Mucosa of descending colon (tissue), 3 donors: Measurements from ENCODE around the gene SKIL. TPM values are rescaled to one million over a fixed set of nuclear protein-coding genes. Genes with fewer than 3 reads are reported as not detected.

Experiments used
- ATAC-seq: fragments of 200-7000 bp; cut with Tn5 transposase; one replicate; pipeline ENCODE4 v1.9.1; 2020; ENCODE audit warnings: mild to moderate bottlenecking, moderate library complexity
- DNase-seq, 3 donors: peaks; one replicate each; pipeline ENCODE4 v3.0.0-alpha.2; 2020
- H3K36me3 ChIP-seq: fragments of 200-600 bp; one replicate; pipeline ENCODE4 v1.8.0; 2021; ENCODE audit warnings: low read depth, mild to moderate bottlenecking
- H3K4me1 ChIP-seq: fragments of 200-600 bp; one replicate; pipeline ENCODE4 v1.8.0; 2021; ENCODE audit warnings: low read depth, mild to moderate bottlenecking
- H3K4me3 ChIP-seq: fragments of 200-600 bp; one replicate; pipeline ENCODE4 v1.8.0; 2021; ENCODE audit warnings: mild to moderate bottlenecking
- H3K9me3 ChIP-seq: fragments of 200-600 bp; one replicate; pipeline ENCODE4 v1.8.0; 2021; ENCODE audit warnings: mild to moderate bottlenecking
- intact Hi-C, 2 donors: fragments of 100-400 bp; cut with DNase I in 1 of 2; cut with micrococcal nuclease in 1 of 2; formaldehyde crosslinking; loops; one replicate each; pipeline versions ENCODE4 v1.11.0 to v1.11.1; 2022; cut with DNase I, micrococcal nuclease
- total RNA-seq, 3 donors: library from RNA; stranded (reverse); fragmentation: NEBNext Ultra II Directional in 2 of 3; extraction: Animal tissue kit (Norgen Biotek cat#: 25700) in 2 of 3; gene quantifications; one replicate each; pipeline versions ENCODE4 v1.2.1 to v1.2.4, GENCODE V29; 2021 to 2023
- TF ChIP-seq, protein P1 (sequence below): fragments of 200-600 bp; IDR thresholded peaks from one replicate; pipeline ENCODE4 v1.8.0; 2022; ENCODE audit warnings: antibody characterized with exemption, mild to moderate bottlenecking
- donor health status: DM: no; HTN: no; CAD: no; lungs with moderate emphysema.
- donor health status: DM: no; HTN: no; CAD: no.
- donor health status: DM: no; HTN: yes; CAD: no.

Gene SKIL
- total RNA-seq, 3 donors from 2014 or later = 41.9 to 51.3 (median 49.5) TPM

DNA sequence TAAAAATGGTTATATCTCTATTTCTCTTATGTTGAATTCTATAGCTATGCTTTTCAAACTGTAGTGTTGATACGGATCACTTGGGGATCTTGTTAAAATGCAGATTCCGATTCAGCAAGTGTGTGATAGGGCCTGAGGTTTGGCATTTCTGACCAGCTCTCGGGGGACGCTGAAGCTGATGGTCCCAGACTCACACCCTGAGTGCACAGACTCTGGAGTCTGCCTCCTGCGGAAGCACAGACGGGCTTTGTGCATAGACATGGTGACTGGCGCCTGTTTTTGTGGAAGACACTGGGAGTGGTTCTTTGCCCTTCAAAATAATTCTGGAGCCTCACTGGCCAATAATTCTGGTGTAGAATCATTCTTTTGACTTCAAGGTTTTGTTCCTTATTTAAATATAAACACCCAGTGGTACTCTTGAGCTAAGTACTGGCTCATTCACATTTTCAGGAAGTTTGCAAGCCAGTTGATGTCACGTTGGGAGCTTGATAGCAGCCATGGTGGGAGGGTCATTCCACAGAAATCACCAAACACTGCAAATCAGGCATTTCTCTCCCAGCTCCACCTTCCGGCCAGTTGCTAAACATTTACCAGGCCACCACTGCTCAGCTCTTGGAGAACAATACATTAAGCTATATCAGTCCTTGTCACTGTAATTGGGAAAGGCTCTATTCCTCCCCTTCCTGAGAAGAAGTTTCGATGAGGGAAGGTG, 80.3 kb downstream of the SKIL start:
- H3K36me3 ChIP-seq = no peaks in the 10 kb centered on the region
- no peak overlapping the region for H3K4me3 ChIP-seq
- DNase-seq (no peak), ATAC-seq (no peak)
- no peaks in the 10 kb centered on the region for H3K9me3 ChIP-seq
- no peaks in the 10 kb centered on the region for H3K4me1 ChIP-seq
- TF ChIP-seq, protein P1, sequence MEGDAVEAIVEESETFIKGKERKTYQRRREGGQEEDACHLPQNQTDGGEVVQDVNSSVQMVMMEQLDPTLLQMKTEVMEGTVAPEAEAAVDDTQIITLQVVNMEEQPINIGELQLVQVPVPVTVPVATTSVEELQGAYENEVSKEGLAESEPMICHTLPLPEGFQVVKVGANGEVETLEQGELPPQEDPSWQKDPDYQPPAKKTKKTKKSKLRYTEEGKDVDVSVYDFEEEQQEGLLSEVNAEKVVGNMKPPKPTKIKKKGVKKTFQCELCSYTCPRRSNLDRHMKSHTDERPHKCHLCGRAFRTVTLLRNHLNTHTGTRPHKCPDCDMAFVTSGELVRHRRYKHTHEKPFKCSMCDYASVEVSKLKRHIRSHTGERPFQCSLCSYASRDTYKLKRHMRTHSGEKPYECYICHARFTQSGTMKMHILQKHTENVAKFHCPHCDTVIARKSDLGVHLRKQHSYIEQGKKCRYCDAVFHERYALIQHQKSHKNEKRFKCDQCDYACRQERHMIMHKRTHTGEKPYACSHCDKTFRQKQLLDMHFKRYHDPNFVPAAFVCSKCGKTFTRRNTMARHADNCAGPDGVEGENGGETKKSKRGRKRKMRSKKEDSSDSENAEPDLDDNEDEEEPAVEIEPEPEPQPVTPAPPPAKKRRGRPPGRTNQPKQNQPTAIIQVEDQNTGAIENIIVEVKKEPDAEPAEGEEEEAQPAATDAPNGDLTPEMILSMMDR = no peak
- intact Hi-C loops = no loop called here

DNA sequence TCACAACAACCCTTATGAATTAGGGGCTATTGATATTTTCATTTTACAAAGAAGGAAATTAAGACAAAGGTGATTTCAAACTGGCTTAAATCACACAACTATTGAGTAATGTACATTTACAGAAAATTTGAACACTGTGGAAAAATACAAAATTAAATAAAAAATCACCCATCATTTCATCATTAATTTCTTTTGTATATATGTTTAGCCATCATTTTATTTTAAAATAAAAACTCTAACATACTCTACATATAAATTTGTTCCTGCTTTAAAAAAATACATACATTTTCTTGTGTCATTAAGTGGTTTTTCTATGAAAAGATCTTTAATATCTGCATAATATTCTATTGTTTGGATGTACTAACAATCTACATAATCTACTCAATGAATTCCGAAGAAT, 81.3 kb downstream of the SKIL start:
- no peaks in the 10 kb centered on the region for H3K9me3 ChIP-seq
- TF ChIP-seq, protein P1 = no peak
- intact Hi-C loops = no loop called here
- H3K4me3 ChIP-seq = no peak overlapping the region
- ATAC-seq (no peak), DNase-seq (no peak)
- H3K4me1 ChIP-seq = no peaks in the 10 kb centered on the region
- no peaks in the 10 kb centered on the region for H3K36me3 ChIP-seq

DNA sequence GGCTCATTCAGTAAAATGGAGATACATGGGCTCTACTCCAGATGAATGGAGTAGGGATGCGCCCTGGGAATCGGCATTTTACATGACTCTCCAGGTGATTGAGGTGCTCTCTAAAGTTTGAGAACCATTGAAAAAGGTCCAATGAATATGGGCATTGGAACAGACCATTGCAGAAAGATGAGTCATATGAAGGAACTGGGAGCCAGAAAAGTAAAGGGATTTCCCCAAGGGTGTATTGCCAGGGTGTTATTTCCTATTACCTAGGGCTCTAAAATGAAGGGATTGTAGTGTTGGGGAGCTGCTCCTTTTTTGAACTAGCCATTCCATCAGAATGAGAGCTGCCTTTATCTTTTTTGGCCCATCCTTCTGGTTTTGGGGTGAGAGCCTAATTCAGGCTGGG, 82.8 kb downstream of the SKIL start:
- H3K4me1 ChIP-seq = no peaks in the 10 kb centered on the region
- TF ChIP-seq, protein P1 = no peak
- no peak overlapping the region for H3K4me3 ChIP-seq
- intact Hi-C loops = no loop called here
- no peaks in the 10 kb centered on the region for H3K9me3 ChIP-seq
- DNase-seq (no peak), ATAC-seq (peak; percentile 51)
- no peaks in the 10 kb centered on the region for H3K36me3 ChIP-seq

DNA sequence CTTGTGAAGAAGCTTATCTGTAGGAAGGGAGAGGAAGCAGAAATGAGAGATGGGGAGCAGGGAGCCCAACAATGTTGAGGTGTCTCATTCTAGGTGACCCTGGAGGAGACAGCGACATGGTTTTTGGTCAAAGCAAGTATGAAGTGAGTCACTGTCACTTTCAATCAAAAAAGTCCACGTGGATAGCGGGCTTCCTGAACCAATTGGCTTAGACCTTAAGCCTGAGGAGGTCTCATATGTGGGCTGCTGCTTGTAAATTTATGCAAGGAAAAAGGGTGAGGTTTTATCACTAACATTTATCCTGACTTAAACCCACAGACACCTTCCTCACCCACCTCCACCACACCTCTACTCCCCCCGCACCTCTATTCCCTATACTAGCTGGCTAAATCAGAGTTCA, 83.9 kb downstream of the SKIL start:
- ATAC-seq (no peak), DNase-seq (no peak)
- H3K9me3 ChIP-seq = no peaks in the 10 kb centered on the region
- no peaks in the 10 kb centered on the region for H3K36me3 ChIP-seq
- TF ChIP-seq, protein P1 = no peak
- H3K4me1 ChIP-seq = no peaks in the 10 kb centered on the region
- H3K4me3 ChIP-seq = no peak overlapping the region
- intact Hi-C loops = no loop called here

DNA sequence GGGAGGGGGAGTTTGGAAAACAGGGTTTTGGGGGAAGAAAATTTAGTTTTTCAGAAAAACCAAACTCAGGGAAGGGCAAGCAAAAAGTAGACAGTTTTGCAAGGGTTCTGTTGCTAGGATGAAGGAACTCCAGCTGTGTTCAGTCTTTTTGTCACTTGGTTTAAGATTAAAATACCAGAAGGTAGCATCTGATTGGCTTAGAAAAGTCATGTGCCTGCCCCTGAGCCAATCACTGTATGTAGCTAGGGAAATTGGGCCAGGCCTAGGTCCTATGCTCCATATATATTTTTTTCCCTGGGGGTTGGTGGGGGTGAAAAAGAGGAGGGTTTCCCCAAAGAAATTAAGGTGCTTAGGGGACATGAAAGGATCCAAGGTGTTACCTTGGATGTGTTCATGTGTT, 85.4 kb downstream of the SKIL start:
- Histone ChIP-seq H3K4me3 (no peak overlapping the region), H3K36me3 (no peaks in the 10 kb centered on the region), H3K9me3 (no peaks in the 10 kb centered on the region), H3K4me1 (no peaks in the 10 kb centered on the region)
- ATAC-seq (no peak), DNase-seq (no peak)
- TF ChIP-seq, protein P1 = no peak
- intact Hi-C loops = no loop called here

DNA sequence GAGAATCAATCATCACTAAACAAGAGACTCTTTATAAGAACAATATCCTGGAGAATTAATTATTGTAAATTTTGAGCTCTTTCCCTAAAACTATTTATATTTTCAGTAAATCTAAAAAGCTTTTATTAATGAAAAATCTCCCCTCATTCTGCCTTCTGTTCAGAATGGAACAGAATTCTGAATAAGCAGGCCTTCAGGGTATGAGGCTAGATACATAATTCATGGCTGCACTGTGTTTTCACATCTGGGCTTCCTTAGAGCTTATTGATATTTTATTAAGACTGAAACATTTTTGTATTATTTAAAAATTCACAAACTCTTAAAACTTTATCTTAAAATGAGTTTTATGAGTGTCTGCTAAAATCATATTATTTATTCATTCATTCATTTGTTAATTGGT, 85.9 kb downstream of the SKIL start:
- DNase-seq (no peak), ATAC-seq (no peak)
- H3K36me3 ChIP-seq = no peaks in the 10 kb centered on the region
- TF ChIP-seq, protein P1 = no peak
- no peaks in the 10 kb centered on the region for H3K9me3 ChIP-seq
- H3K4me1 ChIP-seq = no peaks in the 10 kb centered on the region
- no peak overlapping the region for H3K4me3 ChIP-seq
- intact Hi-C loops = no loop called here
